K562 (cell line): ENCODE measurements around the gene GAGE12F. TPM values are rescaled to one million over a fixed set of nuclear protein-coding genes. Genes with fewer than 3 reads are reported as not detected.
"Not testable (repeated sequence)": the region's sequence is repeated elsewhere in the genome, so short reads cannot be mapped to it uniquely, and the experiment has no call there.

Experiments
- ATAC-seq: fragments of 200-7000 bp; cut with Tn5 transposase; 3 replicates; pipeline ENCODE4 v1.9.1; 2020; ENCODE audit warnings: moderate library complexity
- BruUV-seq: library from RNA; stranded (reverse); fragments of 400-500 nt; replicated peaks from 2 replicates; lab custom pipeline; 2021; lab: Mats Ljungman, UMichigan
- CTCF ChIA-PET: fragments of 300-600 bp; formaldehyde crosslinking; extraction: SDS; loops from one replicate; lab custom pipeline; 2021; ENCODE audit warnings: low intra/inter-chr PET ratio; lab: Yijun Ruan, JAX
- POLR2A ChIA-PET: fragments of 300-600, 350-650 bp; sonication (Branson Sonifier 250); formaldehyde crosslinking; extraction: SDS; loops from one replicate; lab custom pipeline; 2021; ENCODE audit warnings: antibody characterized with exemption, inconsistent platforms; lab: Yijun Ruan, JAX
- DNase-seq, 4 experiments: peaks; one replicate each; pipeline versions ENCODE4 v3.0.0 to v3.0.0-alpha.2; 2011 to 2018; ENCODE audit warnings: low spot score in 3 of 4, mixed read lengths in 3 of 4; ENCODE audit errors: extremely low read depth in 1 of 4
- FAIRE-seq: peaks from 2 replicates; lab custom pipeline; 2011; peaks lifted over from hg19 to GRCh38; lab: Jason Lieb, UNC
- H2AFZ ChIP-seq: 2 replicates; pipeline ENCODE4 v1.6.0; 2011; ENCODE audit warnings: low read depth, low read length, control low read depth, inconsistent platforms
- H3K27ac ChIP-seq: fragments of 200-600 bp; 3 replicates; pipeline ENCODE4 v1.8.0; 2011; ENCODE audit warnings: low read depth, mild to moderate bottlenecking, control low read depth, inconsistent platforms, low read length, moderate library complexity, mixed read lengths; ENCODE audit errors: extremely low read depth
- H3K27me3 ChIP-seq, 2 experiments: fragments of 300-600 bp in 1 of 2; 2 replicates in 1 of 2; 3 replicates in 1 of 2; pipeline versions ENCODE4 v1.6.0 to v1.8.0; 2011; ENCODE audit warnings: inconsistent platforms in 2 of 2, low read length in 2 of 2, mild to moderate bottlenecking in 1 of 2, mixed read lengths in 1 of 2, moderate library complexity in 1 of 2; ENCODE audit not compliant: control insufficient read depth in 2 of 2, insufficient read depth in 2 of 2
- H3K36me3 ChIP-seq: fragments of 300-600 bp; 3 replicates; pipeline ENCODE4 v1.8.0; 2011; ENCODE audit warnings: mild to moderate bottlenecking, low read length, inconsistent platforms; ENCODE audit not compliant: control insufficient read depth, insufficient read depth
- H3K4me1 ChIP-seq, 2 experiments: fragments of 200-600 bp in 1 of 2; replicated peaks in 1 of 2; 2 replicates in 1 of 2; 3 replicates in 1 of 2; pipeline versions ENCODE4 v1.5.1 to v1.8.0; 2011; ENCODE audit warnings: inconsistent platforms in 2 of 2, low read length in 2 of 2, mild to moderate bottlenecking in 1 of 2, mixed read lengths in 1 of 2, moderate library complexity in 1 of 2; ENCODE audit not compliant: control insufficient read depth in 2 of 2, insufficient read depth in 2 of 2
- H3K4me2 ChIP-seq: 2 replicates; pipeline ENCODE4 v1.6.1; 2011; ENCODE audit warnings: low read length, control low read depth, inconsistent platforms, mixed read lengths; ENCODE audit not compliant: insufficient read depth
- H3K4me3 ChIP-seq: fragments of 200-600 bp; sonication (generic), shearing (Covaris generic); 2 replicates; pipeline ENCODE4 v1.5.1; 2016; ENCODE audit warnings: control low read depth, inconsistent platforms
- H3K79me2 ChIP-seq: fragments of 200-600 bp; 3 replicates; pipeline ENCODE4 v1.8.0; 2011; ENCODE audit warnings: low read length, inconsistent platforms; ENCODE audit not compliant: control insufficient read depth, insufficient read depth
- H3K9ac ChIP-seq, 2 experiments: 2 replicates each; pipeline versions ENCODE4 v1.6.0 to v1.6.1; 2011; ENCODE audit warnings: low read depth in 2 of 2, low read length in 2 of 2, control low read depth in 1 of 2, inconsistent platforms in 1 of 2, mild to moderate bottlenecking in 1 of 2, mixed read lengths in 1 of 2; ENCODE audit not compliant: insufficient read depth in 1 of 2
- H3K9me1 ChIP-seq: one replicate; pipeline ENCODE4 v1.6.0; 2011; ENCODE audit warnings: inconsistent platforms, mild to moderate bottlenecking, low read length, moderate library complexity; ENCODE audit not compliant: control insufficient read depth, insufficient read depth
- H3K9me3 ChIP-seq: replicated peaks from 2 replicates; pipeline ENCODE4 v1.5.1; 2011; ENCODE audit warnings: low read depth, low read length, inconsistent platforms; ENCODE audit not compliant: control insufficient read depth, insufficient read depth
- H4K20me1 ChIP-seq: replicated peaks from 2 replicates; pipeline ENCODE4 v1.6.1; 2011; ENCODE audit warnings: low read length, inconsistent platforms, mixed read lengths; ENCODE audit not compliant: control insufficient read depth, insufficient read depth
- WGBS: fragments of 100-300 bp; shearing (Covaris generic); methylation state at CpG from one replicate; pipeline ENCODE4 v1.1.6; 2016; ENCODE audit warnings: low coverage, mixed read lengths; ENCODE audit not compliant: insufficient coverage; ENCODE audit errors: missing lambda C conversion rate; 5-methylcytosine and 5-hydroxymethylcytosine counted together
- in situ Hi-C: fragments of 300-500 bp; cut with MboI; formaldehyde crosslinking; loops from 4 replicates; pipeline ENCODE4 v1.15.0; 2018; ENCODE audit warnings: inconsistent platforms, mixed read lengths
- intact Hi-C: fragments of 100-400 bp; cut with micrococcal nuclease; formaldehyde crosslinking; loops from 2 replicates; pipeline ENCODE4 v1.14.2; 2022
- polyA plus RNA-seq, 8 experiments: library from polyadenylated mRNA; depleted of rRNA in 4 of 8; stranded (reverse) in 5 of 8; unstranded in 3 of 8; fragments of >200 nt; fragmentation: Nextera tagmentation in 2 of 8; fragmentation: Illumina TruSeq in 1 of 8; extraction: Ambion mirVana in 2 of 8; extraction: Trizol in 1 of 8; gene quantifications; 2 replicates each; pipeline versions ENCODE4 v1.2.1 to v1.2.3, GENCODE V29; 2011 to 2014; ENCODE audit warnings: inconsistent platforms in 1 of 8, missing spikeins in 1 of 8
- total RNA-seq, 7 experiments: library from RNA; depleted of rRNA in 6 of 7; stranded (reverse); fragments of >200 nt in 6 of 7; fragmentation: Illumina TruSeq in 2 of 7; extraction: Trizol in 2 of 7; gene quantifications; 2 replicates each; pipeline versions ENCODE4 v1.2.1 to v1.2.3, GENCODE V29; 2011 to 2021; ENCODE audit warnings: low replicate concordance in 1 of 7

The GAGE12F gene
- total and polyA plus RNA-seq, 9 of the 15 experiments (the other 6 are each of a cell fraction or from before 2014, with no cell fraction given): 0.77 to 531 (median 10.7) TPM; not detected in 1

- H3K79me2 ChIP-seq, H3K27me3 ChIP-seq, H3K4me3 ChIP-seq, H3K9me3 ChIP-seq, POLR2A ChIA-PET, H3K4me1 ChIP-seq, H4K20me1 ChIP-seq, H2AFZ ChIP-seq, H3K4me2 ChIP-seq, in situ Hi-C loops, H3K9me1 ChIP-seq, H3K36me3 ChIP-seq, H3K27ac ChIP-seq, DNase-seq, ATAC-seq, H3K9ac ChIP-seq, CTCF ChIA-PET, intact Hi-C loops, FAIRE-seq: not testable (repeated sequence)
- TSS peak; percentile 97 for BruUV-seq
- WGBS: no CpG with 5 or more reads among the region's 16 CpGs
Observed at GRCh38 chrX:49550989-49551388, 9.7 kb upstream of the GAGE12F start, which contains the start of gene GAGE12E. GAGE12E (plus strand) TSS chrX:49551289; CDS start chrX:49552444, 1,155 bp downstream.

GRCh38 chrX:49568728-49569127, 8.1 kb downstream of the GAGE12F start:
- FAIRE-seq, H3K9me3 ChIP-seq, intact Hi-C loops, H3K27me3 ChIP-seq, H3K4me2 ChIP-seq, ATAC-seq, CTCF ChIA-PET, H3K9ac ChIP-seq, BruUV-seq, POLR2A ChIA-PET, H3K27ac ChIP-seq, H3K9me1 ChIP-seq, H3K4me3 ChIP-seq, H2AFZ ChIP-seq, H3K4me1 ChIP-seq, H3K79me2 ChIP-seq, DNase-seq, H4K20me1 ChIP-seq, H3K36me3 ChIP-seq: not testable (repeated sequence)
- WGBS: no CpG with 5 or more reads among the region's 11 CpGs
- in situ Hi-C loops: loop anchor here (10.0 kb wide), 1 partner anchor 264 kb away; the partner anchor contains the start of gene GAGE10

- ATAC-seq, H3K27me3 ChIP-seq, H3K79me2 ChIP-seq, H3K4me2 ChIP-seq, DNase-seq, BruUV-seq, H3K27ac ChIP-seq, intact Hi-C loops, H3K9ac ChIP-seq, H2AFZ ChIP-seq, H3K4me1 ChIP-seq, CTCF ChIA-PET, H4K20me1 ChIP-seq, POLR2A ChIA-PET, H3K9me1 ChIP-seq, H3K4me3 ChIP-seq, H3K36me3 ChIP-seq, H3K9me3 ChIP-seq, FAIRE-seq: not testable (repeated sequence)
- no CpG with 5 or more reads among the region's 13 CpGs for WGBS
- in situ Hi-C loops: loop anchor here (10.0 kb wide), 1 partner anchor 264 kb away; the partner anchor contains the start of gene GAGE10
Observed at GRCh38 chrX:49569152-49569551, 8.5 kb downstream of the GAGE12F start.

- H3K4me3 ChIP-seq, H3K79me2 ChIP-seq, H2AFZ ChIP-seq, intact Hi-C loops, H3K27me3 ChIP-seq, H3K27ac ChIP-seq, H3K4me1 ChIP-seq, H3K4me2 ChIP-seq, BruUV-seq, H4K20me1 ChIP-seq, FAIRE-seq, ATAC-seq, DNase-seq, POLR2A ChIA-PET, H3K9me1 ChIP-seq, H3K36me3 ChIP-seq, in situ Hi-C loops, H3K9me3 ChIP-seq, H3K9ac ChIP-seq, CTCF ChIA-PET: not testable (repeated sequence)
- WGBS: no CpG with 5 or more reads among the region's 16 CpGs
Observed at GRCh38 chrX:49570100-49570499, 9.5 kb downstream of the GAGE12F start, which contains the start of gene GAGE12G. GAGE12G (plus strand) TSS chrX:49570400; CDS start chrX:49571555, 1,155 bp downstream.
